GM10266 (cell line): Measurements from ENCODE around the gene CHRM2.
A peak's percentile ranks its signal among the peaks of the same experiment; 100 is the strongest.

Experiments used
- DNase-seq: peaks from one replicate; pipeline ENCODE4 v3.0.0; 2012; ENCODE audit errors: extremely low spot score
- CTCF ChIP-seq: IDR thresholded peaks from 2 replicates; pipeline ENCODE4 v1.5.1; 2012; ENCODE audit warnings: mild to moderate bottlenecking, low read depth; ENCODE audit not compliant: control insufficient read depth, insufficient read depth; ENCODE audit errors: missing control alignments

The CHRM2 gene

DNA sequence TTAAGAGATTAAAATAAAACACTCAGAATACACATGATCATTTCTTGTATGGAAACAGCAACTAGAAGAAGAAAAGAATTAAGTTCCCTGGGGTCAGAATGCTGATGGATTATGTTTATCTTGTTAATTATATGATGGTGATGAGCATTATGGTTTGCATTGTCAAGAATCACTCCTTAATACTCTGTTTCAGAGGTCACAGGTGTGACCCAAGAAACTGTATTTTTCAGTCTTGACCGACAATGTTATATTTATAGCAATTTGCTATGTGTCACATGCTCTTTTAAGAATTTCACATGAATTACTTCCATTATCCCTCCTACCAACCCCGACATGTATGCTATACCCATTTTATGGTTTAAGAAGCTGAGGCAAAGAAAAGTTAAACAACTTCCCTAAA lies 2.7 kb upstream of the CHRM2 start:
- no peak for TF ChIP-seq CTCF
- no peak for DNase-seq

DNA sequence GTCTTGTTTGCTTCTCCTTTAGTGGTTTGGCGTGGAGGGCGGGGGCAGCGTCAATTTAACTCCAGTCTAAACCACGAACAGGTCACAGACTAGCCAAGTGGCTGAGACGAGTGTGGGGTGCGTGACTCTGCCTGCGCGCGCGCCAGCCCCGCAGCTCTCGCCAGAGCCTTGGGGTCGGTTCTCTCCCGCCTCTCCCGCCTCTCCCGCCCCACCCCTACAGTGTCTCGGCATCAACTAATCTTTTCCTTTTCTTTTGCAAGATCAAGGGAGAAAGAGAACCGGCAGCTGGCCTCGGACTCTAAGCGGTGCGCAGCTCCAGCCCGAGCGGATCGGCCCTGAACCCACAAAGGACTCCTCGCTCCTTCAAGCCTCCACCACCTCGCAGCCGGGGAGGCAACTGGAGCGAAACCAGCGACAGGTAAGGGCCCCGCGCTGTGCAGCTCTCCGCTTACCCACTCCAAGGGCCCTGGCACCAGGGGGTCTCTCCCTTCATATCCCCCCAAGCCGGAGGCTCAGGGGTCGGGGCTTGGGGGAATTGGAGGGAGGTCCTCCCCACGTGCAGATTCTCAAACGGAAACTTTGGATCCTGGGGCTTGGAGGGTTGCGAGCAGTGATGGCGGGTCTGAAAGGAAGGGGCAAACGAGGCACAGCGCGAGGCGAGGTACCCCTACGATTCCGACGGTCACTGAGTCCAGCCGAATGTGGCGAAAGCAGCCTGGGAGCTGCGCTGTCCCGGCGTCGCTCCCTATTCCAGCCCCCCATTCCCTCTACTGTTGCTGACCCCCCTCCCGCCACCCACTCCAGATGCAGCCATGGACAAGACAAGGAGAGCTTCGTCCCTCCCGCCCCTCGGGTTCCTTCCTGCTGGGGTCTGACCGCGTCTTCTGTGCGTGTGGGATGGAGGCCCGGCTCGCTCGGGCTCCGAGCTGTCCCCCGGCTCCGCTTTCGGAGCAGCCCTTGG lies 829 bp downstream of the CHRM2 start:
- no peak for TF ChIP-seq CTCF
- no peak for DNase-seq

DNA sequence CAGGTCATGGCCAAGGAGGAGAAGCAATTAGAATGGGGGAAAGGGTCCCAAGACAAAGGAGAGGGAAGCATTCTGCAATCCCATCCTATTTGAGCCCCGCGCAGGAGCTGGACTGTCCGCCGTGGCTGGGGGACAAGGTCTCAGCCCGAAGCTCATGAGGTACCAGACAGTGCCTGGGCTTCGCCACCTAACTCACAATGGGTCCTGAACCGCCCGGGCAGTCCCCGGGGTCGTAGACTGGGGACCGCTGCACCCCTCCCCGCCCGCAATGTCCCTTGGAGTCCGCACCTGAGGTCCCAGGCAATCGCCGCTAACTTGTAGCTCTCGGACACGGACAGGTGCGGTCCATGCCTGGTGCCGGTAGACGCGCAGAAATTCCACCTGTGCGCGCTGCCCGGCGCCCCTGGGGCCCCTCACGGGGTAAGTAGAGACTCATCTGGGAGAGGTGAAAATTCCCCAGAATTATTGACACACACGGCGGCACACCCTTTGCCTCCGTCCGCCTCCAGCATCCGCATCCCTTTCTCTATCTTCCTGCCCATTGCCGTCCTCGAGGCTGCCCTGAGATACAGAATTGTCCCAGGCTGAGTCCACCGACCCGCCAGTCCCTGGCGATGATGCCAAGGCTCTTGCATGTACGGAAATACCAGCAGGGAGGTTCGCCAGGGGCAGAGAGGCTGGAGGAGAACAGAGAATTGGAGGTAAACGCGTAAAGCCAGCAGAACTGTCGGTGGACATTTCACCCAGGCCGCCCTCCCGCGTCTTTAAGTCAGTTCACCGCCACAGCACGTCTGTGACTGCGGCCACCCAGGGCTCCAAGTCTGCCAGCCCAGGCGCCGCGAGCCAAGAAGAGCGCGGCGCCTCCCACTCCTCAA lies 1.8 kb downstream of the CHRM2 start:
- no peak for TF ChIP-seq CTCF
- DNase-seq: no peak

- DNase-seq: no peak
- TF ChIP-seq CTCF: no peak
Observed at GRCh38 chr7:136870866-136871487, 2.5 kb downstream of the CHRM2 start.

DNA sequence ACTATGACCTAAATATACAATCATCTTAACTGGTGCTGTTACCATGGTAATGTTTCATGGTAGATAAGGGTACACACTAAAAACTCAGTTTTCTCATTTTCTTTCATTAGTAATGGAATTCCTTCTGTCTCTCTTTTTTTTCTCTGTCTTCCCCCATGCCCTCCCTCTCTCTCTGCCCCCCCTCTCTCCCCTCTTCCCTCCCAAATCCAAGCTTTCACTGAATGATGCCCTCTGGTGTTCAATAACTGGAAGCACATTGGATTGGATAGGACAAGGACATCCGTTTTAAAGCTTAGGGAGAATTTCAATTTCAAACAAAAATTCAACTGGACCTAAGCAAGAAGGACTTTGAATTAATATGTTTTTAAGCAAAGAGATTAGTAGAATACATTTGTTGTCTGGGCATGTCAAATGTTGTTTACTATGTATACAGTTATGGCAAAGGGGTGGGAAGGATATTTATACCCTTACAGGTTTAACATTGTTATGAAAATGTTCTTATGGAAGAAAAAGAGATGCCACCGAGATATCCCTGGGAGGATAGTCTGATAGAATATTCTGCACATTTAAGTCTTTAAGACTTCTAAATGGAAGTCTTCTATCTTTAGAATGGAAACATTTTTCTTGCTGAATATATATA lies 6.1 kb downstream of the CHRM2 start:
- peak; percentile 43 for TF ChIP-seq CTCF
- DNase-seq: no peak

DNA sequence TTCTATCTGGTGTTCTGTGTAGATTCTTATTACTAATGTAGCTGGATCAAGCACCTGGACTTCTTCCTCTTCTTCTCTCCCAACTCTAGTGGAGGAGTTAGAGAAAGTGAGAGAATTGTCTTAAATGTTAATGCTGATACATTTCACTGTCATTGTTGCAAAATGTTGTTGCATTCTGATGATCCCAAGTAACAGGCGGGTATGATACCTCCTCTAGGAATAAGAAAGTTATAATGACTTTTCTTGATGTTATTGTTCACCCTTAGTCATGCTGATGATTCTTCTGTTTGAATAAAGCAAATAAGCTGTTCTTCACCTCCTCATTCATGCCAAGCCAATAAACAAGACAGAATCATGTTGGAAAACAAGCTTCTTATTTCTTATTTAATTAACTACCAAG lies 9.1 kb downstream of the CHRM2 start:
- no peak for TF ChIP-seq CTCF
- no peak for DNase-seq
